Ovary (tissue), 9 donors: ENCODE data around the gene ENG. TPM values are rescaled to one million over a fixed set of nuclear protein-coding genes. Genes with fewer than 3 reads are reported as not detected.

Experiments
- DNase-seq, 5 donors: peaks; one replicate each; pipeline ENCODE4 v3.0.0-alpha.2; 2019 to 2020
- H3K27ac ChIP-seq, 2 donors: fragments of 200-600 bp; one replicate each; pipeline versions ENCODE4 v1.5.1 to v1.8.0; 2019 to 2022
- H3K27me3 ChIP-seq: fragments of 200-600 bp; one replicate; pipeline ENCODE4 v1.8.0; 2022
- H3K36me3 ChIP-seq: fragments of 200-600 bp; sonication (generic); one replicate; pipeline ENCODE4 v1.5.1; 2019
- H3K4me1 ChIP-seq: one replicate; pipeline ENCODE4 v1.8.1; 2013; ENCODE audit warnings: mild to moderate bottlenecking, moderate library complexity; ENCODE audit not compliant: insufficient read depth
- H3K4me3 ChIP-seq: fragments of 200-600 bp; sonication (generic); one replicate; pipeline ENCODE4 v1.5.1; 2017
- H3K9me3 ChIP-seq, 2 donors: fragments of 200-600 bp in 1 of 2; sonication (generic) in 1 of 2; one replicate each; pipeline versions ENCODE4 v1.5.1 to v1.8.1; 2013 to 2019; ENCODE audit warnings: mild to moderate bottlenecking in 1 of 2, moderate library complexity in 1 of 2
- EP300 ChIP-seq: sonication (generic); formaldehyde crosslinking; IDR thresholded peaks from one replicate; pipeline ENCODE4 v1.6.1; 2017; ENCODE audit warnings: antibody characterized with exemption
- POLR2A ChIP-seq: fragments of 450-650 bp; IDR thresholded peaks from one replicate; pipeline ENCODE4 v1.6.1; 2017; ENCODE audit warnings: antibody characterized with exemption, mild to moderate bottlenecking, moderate library complexity
- WGBS, 3 donors: extraction: QIAGEN DNeasy Blood & Tissue Kit in 1 of 3; methylation state at CpG; one replicate each; pipeline versions ENCODE4 v1.1.5 to v1.1.7; 2013 to 2017; 5-methylcytosine and 5-hydroxymethylcytosine counted together
- intact Hi-C, 4 donors: fragments of 100-400 bp; cut with DNase I; formaldehyde crosslinking; loops; one replicate each; pipeline versions ENCODE4 v1.11.0 to v1.15.1; 2022 to 2023
- polyA plus RNA-seq, 2 donors: library from polyadenylated mRNA; stranded (reverse); fragments of 200-250 nt in 1 of 2; fragments of 350-450 nt in 1 of 2; fragmentation: Illumina TruSeq in 1 of 2; extraction: RNeasy Lipid Tissue Mini Kit (QIAGEN cat#74804) in 1 of 2; gene quantifications; one replicate each; pipeline ENCODE4 v1.2.3, GENCODE V29; 2013 to 2014
- total RNA-seq, 7 donors: library from RNA; depleted of rRNA in 2 of 7; stranded (reverse); fragments of >200 nt in 2 of 7; fragmentation: NEBNext Ultra II Directional in 3 of 7; extraction: Animal tissue kit (Norgen Biotek cat#: 25700) in 3 of 7; gene quantifications; one replicate each; pipeline versions ENCODE4 v1.1.0 to v1.2.4, GENCODE V29; 2016 to 2023
- TF ChIP-seq, protein P1 (sequence below), 3 donors: fragments of 450-650 bp in 2 of 3; fragments of 200-600 bp in 1 of 3; IDR thresholded peaks; one replicate each; pipeline versions ENCODE4 v1.5.1 to v1.8.0; 2016 to 2022; ENCODE audit warnings: antibody characterized with exemption in 3 of 3, mild to moderate bottlenecking in 1 of 3
- donor health status: DM: no; HTN: no; CAD: no; lungs with moderate emphysema.
- donor health status: DM: no; HTN: no; CAD: no.
- donor health status: Bipolar disorder and iron deficiency.
- donor health status: DM: yes; HTN: yes; CAD: no.
- donor health status: DM: no; HTN: no; CAD: no.
- donor health status: DM: yes; HTN: yes; CAD: no.

ENG gene
- total and polyA plus RNA-seq, 9 donors = 54.7 to 298 (median 191) TPM

DNA sequence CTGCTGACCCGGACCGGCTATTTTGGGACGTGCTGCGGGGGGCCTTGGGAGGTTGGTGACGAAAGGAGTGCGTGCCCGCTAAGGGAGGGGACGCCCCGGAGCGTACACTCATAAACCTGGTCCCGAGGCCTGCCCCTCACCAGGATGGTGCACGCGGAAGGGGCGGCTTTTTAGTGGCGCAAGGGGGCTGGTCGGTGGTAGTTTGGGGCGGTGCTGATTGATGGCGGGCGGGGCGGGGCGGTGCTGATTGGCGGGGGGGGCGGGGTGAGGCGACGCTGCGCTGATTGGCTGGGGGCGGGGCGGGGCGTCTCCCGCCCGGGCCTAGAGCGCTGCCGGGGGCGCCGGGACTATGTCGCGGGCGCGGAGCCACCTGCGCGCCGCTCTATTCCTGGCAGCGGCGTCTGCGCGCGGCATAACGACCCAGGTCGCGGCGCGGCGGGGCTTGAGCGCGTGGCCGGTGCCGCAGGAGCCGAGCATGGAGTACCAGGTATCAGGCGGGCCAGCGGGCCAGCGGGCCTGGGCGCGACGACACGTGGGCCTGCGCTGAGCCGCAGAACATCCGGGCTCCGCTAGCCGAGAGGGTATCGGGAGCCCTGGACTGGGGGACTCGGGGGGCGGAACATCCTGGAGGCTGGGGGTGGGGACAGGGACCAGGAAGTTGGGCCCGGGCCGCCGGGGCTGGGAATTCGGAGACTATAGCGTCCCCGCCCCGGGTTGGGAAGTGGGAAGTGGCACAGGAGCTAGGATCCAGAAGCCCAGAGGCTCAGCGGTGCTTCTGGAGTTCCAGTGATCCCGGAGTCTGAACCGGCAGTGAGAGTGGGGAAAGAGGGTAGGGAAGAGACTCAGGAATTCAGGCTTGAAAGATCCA lies 51.6 kb downstream of the ENG start, which contains the start of gene FPGS:
TSS of gene FPGS (plus strand) at position 307 of the 868 bp plus-strand sequence. CDS start at position 350, 43 bp downstream.
- H3K4me1 ChIP-seq = peaks cover 18% of the 10 kb centered on the region
- H3K27me3 ChIP-seq = no peaks in the 10 kb centered on the region
- DNase-seq = peak; percentile 86 to 89 (median 89)
- intact Hi-C loops = loop anchor here in 1 of 4 donors (5.0 kb wide), 1 partner anchor 1234 kb away; the partner anchor contains the start of gene MIGA2
- no peaks in the 10 kb centered on the region for H3K36me3 ChIP-seq
- peak within 1 kb of the TSS; percentile 73 for H3K4me3 ChIP-seq
- 0 to 1% (median 1%) methylated on average over 51 to 83 of the region's 83 CpGs for WGBS, 3 donors
- TF ChIP-seq EP300 (peak; percentile 11), POLR2A (peak; percentile 81)
- TF ChIP-seq, protein P1, sequence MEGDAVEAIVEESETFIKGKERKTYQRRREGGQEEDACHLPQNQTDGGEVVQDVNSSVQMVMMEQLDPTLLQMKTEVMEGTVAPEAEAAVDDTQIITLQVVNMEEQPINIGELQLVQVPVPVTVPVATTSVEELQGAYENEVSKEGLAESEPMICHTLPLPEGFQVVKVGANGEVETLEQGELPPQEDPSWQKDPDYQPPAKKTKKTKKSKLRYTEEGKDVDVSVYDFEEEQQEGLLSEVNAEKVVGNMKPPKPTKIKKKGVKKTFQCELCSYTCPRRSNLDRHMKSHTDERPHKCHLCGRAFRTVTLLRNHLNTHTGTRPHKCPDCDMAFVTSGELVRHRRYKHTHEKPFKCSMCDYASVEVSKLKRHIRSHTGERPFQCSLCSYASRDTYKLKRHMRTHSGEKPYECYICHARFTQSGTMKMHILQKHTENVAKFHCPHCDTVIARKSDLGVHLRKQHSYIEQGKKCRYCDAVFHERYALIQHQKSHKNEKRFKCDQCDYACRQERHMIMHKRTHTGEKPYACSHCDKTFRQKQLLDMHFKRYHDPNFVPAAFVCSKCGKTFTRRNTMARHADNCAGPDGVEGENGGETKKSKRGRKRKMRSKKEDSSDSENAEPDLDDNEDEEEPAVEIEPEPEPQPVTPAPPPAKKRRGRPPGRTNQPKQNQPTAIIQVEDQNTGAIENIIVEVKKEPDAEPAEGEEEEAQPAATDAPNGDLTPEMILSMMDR (IDR thresholded peaks at IDR 0.05) = peak in 2 of 3 donors; percentile 5 to 33
- no peaks in the 10 kb centered on the region for H3K9me3 ChIP-seq
- peak within 1 kb of the TSS; percentile 87 to 97 for H3K27ac ChIP-seq

DNA sequence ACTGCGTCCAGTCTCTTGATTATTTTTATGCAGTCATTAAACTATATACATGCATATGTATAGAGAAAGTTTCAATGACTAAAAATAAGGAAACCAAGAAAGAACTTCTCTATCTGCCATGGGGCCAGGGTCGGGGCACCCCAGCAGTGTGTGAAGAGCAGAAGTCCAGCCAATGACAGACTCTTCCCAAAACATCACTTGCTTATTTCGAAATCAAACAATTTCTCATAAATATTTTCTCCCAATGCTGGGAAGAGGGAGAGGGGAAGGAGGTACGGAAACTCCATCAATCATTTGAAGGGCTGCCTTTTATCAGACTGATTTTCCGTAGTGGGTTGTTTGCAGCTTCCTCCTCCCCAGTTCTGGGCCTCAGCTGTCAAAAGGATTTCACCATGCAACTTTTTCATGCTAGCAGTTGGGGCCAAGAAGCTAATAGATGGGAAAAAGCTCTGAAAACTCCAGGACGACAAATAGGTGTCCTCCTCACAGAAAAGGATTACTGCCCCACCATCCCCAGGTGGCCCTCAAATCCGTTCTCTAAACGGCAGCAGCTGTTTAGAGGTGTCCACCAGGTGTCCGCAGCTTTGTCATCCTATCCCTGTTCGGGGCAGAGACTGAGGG lies 52.4 kb downstream of the ENG start:
- Histone ChIP-seq H3K27me3 (no peaks in the 10 kb centered on the region), H3K4me3 (peak overlapping the region; percentile 73), H3K4me1 (peaks cover 24% of the 10 kb centered on the region), H3K36me3 (no peaks in the 10 kb centered on the region), H3K27ac (peak overlapping the region; percentile 8 to 97), H3K9me3 (no peaks in the 10 kb centered on the region)
- 10 to 11% (median 11%) methylated on average over 10 of the region's 10 CpGs for WGBS, 3 donors
- DNase-seq = peak in 3 of 5 donors; percentile 53 to 81 (median 58)
- intact Hi-C loops = loop anchor here in 1 of 4 donors (5.0 kb wide), 1 partner anchor 1235 kb away; the partner anchor contains the start of gene MIGA2
- TF ChIP-seq, protein P1 (IDR thresholded peaks at IDR 0.05) = peak in 1 of 3 donors; percentile 25
- TF ChIP-seq EP300 (peak; percentile 95), POLR2A (peak; percentile 52)

DNA sequence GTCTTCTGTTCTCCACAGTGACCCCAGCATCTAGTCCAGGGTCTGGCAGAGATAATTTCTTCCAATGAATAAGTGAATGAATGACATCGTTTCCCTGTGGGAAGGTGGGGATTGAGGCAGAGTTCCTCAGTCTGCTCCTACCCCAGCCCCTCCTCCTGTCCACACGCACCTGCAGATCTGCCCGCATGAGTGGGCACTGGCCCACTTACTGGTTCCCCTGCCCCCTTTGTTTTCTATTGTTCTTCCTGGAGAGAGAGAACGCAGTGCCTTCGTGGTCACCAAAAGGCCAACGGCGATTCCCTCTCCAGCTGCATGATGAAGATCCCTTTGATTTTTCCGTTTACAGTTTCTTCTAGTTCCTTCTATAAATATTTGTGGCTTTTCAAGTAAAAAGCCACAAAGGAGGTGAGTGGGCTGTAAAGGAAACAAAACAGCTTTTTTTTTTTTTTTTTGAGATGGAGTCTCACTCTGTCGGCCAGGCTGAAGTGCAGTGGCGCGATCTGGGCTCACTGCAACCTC lies 57.5 kb downstream of the ENG start:
- Histone ChIP-seq H3K4me1 (peaks cover 33% of the 10 kb centered on the region), H3K27me3 (no peaks in the 10 kb centered on the region), H3K27ac (peak overlapping the region; percentile 68 to 91), H3K9me3 (no peaks in the 10 kb centered on the region), H3K4me3 (no peak overlapping the region), H3K36me3 (no peaks in the 10 kb centered on the region)
- WGBS, 3 donors = 9 to 15% (median 13%) methylated on average over 11 of the region's 11 CpGs
- intact Hi-C loops = loop anchor here in 1 of 4 donors (10.0 kb wide), 1 partner anchor 68 kb away; no protein-coding TSS in a partner anchor
- TF ChIP-seq POLR2A (no peak), EP300 (no peak)
- TF ChIP-seq, protein P1 (IDR thresholded peaks at IDR 0.05) = no peak
- DNase-seq = peak in 3 of 5 donors; percentile 15 to 49 (median 36)

DNA sequence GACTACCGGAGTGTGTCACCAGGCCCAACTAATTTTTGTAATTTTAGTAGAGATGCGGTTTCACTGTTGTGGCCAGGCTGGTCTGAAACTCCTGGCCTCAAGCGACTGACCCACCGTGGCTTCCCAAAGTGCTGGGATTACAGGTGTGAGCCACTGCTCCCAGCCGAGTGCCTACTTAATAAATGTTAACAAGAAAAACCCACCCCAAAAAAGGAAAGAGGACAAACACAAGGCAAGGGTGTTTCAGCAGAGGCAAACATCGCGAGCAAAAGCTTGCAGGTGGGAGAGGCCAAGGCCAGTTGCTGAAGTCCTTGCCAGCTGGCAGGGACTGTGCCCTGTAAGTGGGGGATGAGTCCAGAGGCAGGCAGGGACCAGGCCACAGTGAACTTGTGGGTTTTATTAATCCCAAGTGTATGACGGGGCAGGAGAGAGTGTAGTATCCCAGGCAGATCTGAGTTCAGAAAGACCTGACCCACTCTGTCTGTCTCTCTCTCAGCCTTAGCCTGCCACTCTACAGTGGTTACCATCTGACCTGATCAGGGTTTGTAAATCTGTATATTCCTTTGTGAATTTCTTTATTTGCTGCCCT lies 58.1 kb downstream of the ENG start:
- TF ChIP-seq, protein P1 (IDR thresholded peaks at IDR 0.05) = no peak
- TF ChIP-seq EP300 (no peak), POLR2A (no peak)
- H3K36me3 ChIP-seq = no peaks in the 10 kb centered on the region
- 9 to 26% (median 11%) methylated on average over 8 of the region's 8 CpGs for WGBS, 3 donors
- no peak overlapping the region for H3K4me3 ChIP-seq
- peak overlapping the region; percentile 68 to 91 for H3K27ac ChIP-seq
- peaks cover 31% of the 10 kb centered on the region for H3K4me1 ChIP-seq
- no peaks in the 10 kb centered on the region for H3K9me3 ChIP-seq
- peak; percentile 90 to 93 (median 92) for DNase-seq
- intact Hi-C loops = loop anchor here in 1 of 4 donors (10.0 kb wide), 1 partner anchor 68 kb away; no protein-coding TSS in a partner anchor
- H3K27me3 ChIP-seq = no peaks in the 10 kb centered on the region
